Tibial artery (tissue), 4 donors: Measurements from ENCODE around the gene HDAC11.

Experiments
- DNase-seq, 2 donors: peaks; one replicate each; pipeline ENCODE4 v3.0.0-alpha.2; 2019
- H3K27ac ChIP-seq, 2 donors: fragments of 200-600 bp; sonication (generic) in 1 of 2; 1 replicate in 1 of 2; 2 replicates in 1 of 2; pipeline ENCODE4 v1.5.1; 2018 to 2019; ENCODE audit warnings: mild to moderate bottlenecking in 1 of 2
- H3K27me3 ChIP-seq, 2 donors: fragments of 200-600 bp; sonication (generic) in 1 of 2; one replicate each; pipeline versions ENCODE4 v1.5.1 to v1.6.0; 2016 to 2019
- H3K36me3 ChIP-seq, 3 donors: fragments of 200-600 bp; sonication (generic) in 2 of 3; one replicate each; pipeline ENCODE4 v1.5.1; 2016 to 2019; ENCODE audit warnings: mild to moderate bottlenecking in 2 of 3
- H3K4me1 ChIP-seq, 4 donors: fragments of 200-600 bp; sonication (generic) in 2 of 4; 1 replicate in 3 of 4; 2 replicates in 1 of 4; pipeline ENCODE4 v1.5.1; 2016 to 2019
- H3K4me3 ChIP-seq, 2 donors: fragments of 200-600 bp; sonication (generic) in 1 of 2; 1 replicate in 1 of 2; 2 replicates in 1 of 2; pipeline ENCODE4 v1.5.1; 2018 to 2019; ENCODE audit warnings: mild to moderate bottlenecking in 2 of 2
- H3K9me3 ChIP-seq, 3 donors: fragments of 200-600 bp; sonication (generic) in 1 of 3; one replicate each; pipeline ENCODE4 v1.5.1; 2016 to 2019
- intact Hi-C: fragments of 100-400 bp; cut with DNase I; formaldehyde crosslinking; loops from one replicate; pipeline ENCODE4 v1.15.0; 2023; ENCODE audit warnings: low total_unique reads
- TF ChIP-seq, protein P1 (sequence below), 2 experiments: fragments of 200-600 bp in 1 of 2; fragments of 450-650 bp in 1 of 2; IDR thresholded peaks; one replicate each; pipeline ENCODE4 v1.5.1; 2017 to 2019; ENCODE audit warnings: antibody characterized with exemption in 2 of 2, mild to moderate bottlenecking in 1 of 2, moderate library complexity in 1 of 2

The HDAC11 gene

DNA sequence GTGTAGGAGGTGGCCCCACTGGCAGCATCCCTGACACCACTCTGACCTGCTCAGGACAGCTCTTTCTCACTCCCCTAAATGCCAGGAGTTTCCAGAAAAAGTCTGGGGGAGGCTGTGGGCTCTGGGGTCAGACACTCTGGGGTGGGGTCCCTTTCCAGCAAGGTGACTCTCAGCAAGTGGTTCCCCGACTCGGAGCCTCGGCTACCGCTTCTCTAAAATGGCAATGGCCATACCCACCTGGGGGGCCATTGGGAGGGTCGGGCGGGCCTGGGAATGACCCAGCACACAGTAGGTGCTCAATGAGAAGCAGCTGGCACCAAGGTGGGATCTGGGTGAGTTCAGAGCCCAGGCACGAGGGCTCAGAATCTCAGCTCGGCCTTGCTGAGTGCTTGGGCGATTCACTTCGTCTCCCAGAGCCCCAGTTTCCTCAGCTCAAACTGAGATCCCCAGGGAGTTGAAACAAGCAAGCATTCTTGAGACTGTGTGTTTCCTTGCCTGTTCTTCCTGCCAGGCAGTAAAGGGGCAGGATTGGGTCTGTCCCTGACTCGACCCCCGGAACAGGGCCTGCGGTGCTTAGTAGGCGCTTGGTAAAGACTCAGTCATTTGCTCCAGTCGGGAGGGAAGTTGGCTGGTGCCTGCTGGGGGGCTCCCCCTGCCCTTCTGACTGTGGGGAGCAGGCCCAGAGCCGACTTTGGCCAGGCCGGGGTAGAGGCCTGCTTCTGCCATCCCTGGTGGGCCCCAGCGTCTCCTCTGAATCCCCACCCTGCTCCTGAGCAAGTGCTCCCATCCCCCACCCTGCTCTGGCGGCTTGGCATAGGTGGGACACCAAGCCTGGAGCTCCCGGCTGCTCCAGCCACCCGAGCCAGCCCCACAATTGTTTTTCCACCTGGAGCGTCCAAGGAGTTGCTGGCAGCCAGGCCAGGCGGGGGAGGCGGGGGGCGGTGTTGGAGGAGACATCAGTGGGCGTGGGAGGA, 36.0 kb downstream of the HDAC11 start:
- Histone ChIP-seq H3K36me3 (no peaks in the 10 kb centered on the region), H3K27me3 (no peaks in the 10 kb centered on the region), H3K9me3 (no peaks in the 10 kb centered on the region), H3K27ac (peak overlapping the region; percentile 59 to 70), H3K4me3 (no peak overlapping the region), H3K4me1 (peaks cover 0 to 38% (median 25%) of the 10 kb centered on the region in 4 donors)
- TF ChIP-seq, protein P1, sequence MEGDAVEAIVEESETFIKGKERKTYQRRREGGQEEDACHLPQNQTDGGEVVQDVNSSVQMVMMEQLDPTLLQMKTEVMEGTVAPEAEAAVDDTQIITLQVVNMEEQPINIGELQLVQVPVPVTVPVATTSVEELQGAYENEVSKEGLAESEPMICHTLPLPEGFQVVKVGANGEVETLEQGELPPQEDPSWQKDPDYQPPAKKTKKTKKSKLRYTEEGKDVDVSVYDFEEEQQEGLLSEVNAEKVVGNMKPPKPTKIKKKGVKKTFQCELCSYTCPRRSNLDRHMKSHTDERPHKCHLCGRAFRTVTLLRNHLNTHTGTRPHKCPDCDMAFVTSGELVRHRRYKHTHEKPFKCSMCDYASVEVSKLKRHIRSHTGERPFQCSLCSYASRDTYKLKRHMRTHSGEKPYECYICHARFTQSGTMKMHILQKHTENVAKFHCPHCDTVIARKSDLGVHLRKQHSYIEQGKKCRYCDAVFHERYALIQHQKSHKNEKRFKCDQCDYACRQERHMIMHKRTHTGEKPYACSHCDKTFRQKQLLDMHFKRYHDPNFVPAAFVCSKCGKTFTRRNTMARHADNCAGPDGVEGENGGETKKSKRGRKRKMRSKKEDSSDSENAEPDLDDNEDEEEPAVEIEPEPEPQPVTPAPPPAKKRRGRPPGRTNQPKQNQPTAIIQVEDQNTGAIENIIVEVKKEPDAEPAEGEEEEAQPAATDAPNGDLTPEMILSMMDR (IDR thresholded peaks at IDR 0.05), result no peak
- intact Hi-C loops, result no loop called here
- DNase-seq, result peak; percentile 62 to 82

- Histone ChIP-seq H3K4me1 (peaks cover 0 to 38% (median 25%) of the 10 kb centered on the region in 4 donors), H3K27me3 (no peaks in the 10 kb centered on the region), H3K36me3 (no peaks in the 10 kb centered on the region), H3K4me3 (no peak overlapping the region), H3K27ac (peak overlapping the region; percentile 59 to 70), H3K9me3 (no peaks in the 10 kb centered on the region)
- DNase-seq, result no peak
- TF ChIP-seq, protein P1 (IDR thresholded peaks at IDR 0.05), result no peak
- intact Hi-C loops, result no loop called here
These were observed 36.6 kb downstream of the HDAC11 start for GRCh38 chr3:13516760-13517135.

DNA sequence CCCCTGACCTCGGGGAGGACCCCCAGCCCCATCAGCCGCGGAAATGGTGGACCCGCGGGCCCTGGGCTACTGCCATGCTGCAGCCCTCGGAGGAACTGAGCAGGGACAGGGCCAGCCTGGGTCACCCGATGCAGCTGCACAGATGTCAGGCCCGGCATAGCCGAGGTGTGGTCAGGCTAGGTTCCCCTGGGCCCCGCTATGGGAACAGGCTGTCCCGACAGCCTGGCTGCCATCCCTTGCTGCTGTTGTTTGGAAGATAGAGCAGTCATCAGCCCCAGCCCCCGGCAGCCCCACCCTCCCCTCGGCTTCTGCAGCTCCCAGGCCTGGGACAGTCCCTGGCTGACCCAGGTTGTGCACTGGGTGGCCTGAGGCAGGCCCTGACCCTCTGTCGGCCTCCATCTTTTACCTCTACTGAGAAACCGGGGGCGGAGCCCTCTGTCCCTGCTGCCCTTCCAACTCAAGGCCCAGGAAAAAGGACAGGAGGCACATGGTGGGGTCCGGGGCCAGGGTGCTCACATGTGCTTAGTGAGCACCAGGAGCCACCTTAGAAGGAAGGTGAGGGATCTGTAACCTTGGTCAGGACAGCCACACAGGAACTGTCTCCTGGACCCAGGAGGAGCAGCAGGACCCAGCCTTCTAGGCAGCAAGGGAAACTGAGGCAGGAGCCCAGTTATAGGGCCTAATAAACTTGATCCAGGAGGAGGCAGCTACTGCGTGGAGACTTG, 37.3 kb downstream of the HDAC11 start:
- Histone ChIP-seq H3K27ac (peak overlapping the region; percentile 59 to 70), H3K27me3 (no peaks in the 10 kb centered on the region), H3K4me1 (peaks cover 0 to 38% (median 25%) of the 10 kb centered on the region in 4 donors), H3K36me3 (no peaks in the 10 kb centered on the region), H3K9me3 (no peaks in the 10 kb centered on the region), H3K4me3 (no peak overlapping the region)
- intact Hi-C loops, result no loop called here
- TF ChIP-seq, protein P1 (IDR thresholded peaks at IDR 0.05), result no peak
- DNase-seq, result peak; percentile 91 to 92

DNA sequence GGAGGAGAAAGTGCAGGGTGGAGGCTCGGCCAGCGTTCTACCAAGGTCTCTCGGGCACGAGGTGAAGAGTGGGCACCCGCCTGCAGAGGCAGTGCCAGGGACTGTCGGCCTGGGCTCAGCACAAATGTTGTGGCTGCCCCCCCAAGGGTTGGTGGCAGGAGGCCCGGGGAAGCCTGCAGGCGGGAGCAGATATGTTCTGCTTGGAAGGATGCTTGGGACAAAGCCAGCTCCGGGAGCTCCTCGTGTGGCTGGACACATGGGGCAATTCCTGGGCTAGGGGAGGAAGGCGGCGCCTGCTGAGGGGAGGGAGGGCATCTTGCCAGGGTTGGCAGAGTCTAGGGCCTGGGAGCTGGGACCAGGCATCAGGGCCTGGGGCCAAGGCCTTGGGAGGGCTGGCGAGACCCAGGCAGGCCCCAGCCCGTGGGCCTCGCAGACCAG, 38.4 kb downstream of the HDAC11 start:
- no peaks in the 10 kb centered on the region for H3K27me3 ChIP-seq
- H3K4me1 ChIP-seq, result peaks cover 0 to 38% (median 25%) of the 10 kb centered on the region in 4 donors
- intact Hi-C loops, result no loop called here
- DNase-seq, result peak; percentile 92 to 94
- TF ChIP-seq, protein P1 (IDR thresholded peaks at IDR 0.05), result no peak
- H3K36me3 ChIP-seq, result no peaks in the 10 kb centered on the region
- no peak overlapping the region for H3K4me3 ChIP-seq
- no peaks in the 10 kb centered on the region for H3K9me3 ChIP-seq
- H3K27ac ChIP-seq, result peak overlapping the region; percentile 61 to 62

GRCh38 chr3:13519006-13519791, 39.1 kb downstream of the HDAC11 start:
- no peak for DNase-seq
- TF ChIP-seq, protein P1 (IDR thresholded peaks at IDR 0.05), result no peak
- no peaks in the 10 kb centered on the region for H3K27me3 ChIP-seq
- intact Hi-C loops, result no loop called here
- no peak overlapping the region for H3K4me3 ChIP-seq
- no peaks in the 10 kb centered on the region for H3K9me3 ChIP-seq
- no peaks in the 10 kb centered on the region for H3K36me3 ChIP-seq
- H3K27ac ChIP-seq, result peak overlapping the region; percentile 61 to 62
- peaks cover 0 to 38% (median 22%) of the 10 kb centered on the region in 4 donors for H3K4me1 ChIP-seq
